HG02938 (cell line): ENCODE data around the gene CIB4.

Experiments used
- ATAC-seq: cut with Tn5 transposase; IDR thresholded peaks from one replicate; pipeline ENCODE4 v1.9.1; 2021; ENCODE audit warnings: mild to moderate bottlenecking, moderate library complexity; ENCODE audit not compliant: unreplicated experiment

The CIB4 gene

DNA sequence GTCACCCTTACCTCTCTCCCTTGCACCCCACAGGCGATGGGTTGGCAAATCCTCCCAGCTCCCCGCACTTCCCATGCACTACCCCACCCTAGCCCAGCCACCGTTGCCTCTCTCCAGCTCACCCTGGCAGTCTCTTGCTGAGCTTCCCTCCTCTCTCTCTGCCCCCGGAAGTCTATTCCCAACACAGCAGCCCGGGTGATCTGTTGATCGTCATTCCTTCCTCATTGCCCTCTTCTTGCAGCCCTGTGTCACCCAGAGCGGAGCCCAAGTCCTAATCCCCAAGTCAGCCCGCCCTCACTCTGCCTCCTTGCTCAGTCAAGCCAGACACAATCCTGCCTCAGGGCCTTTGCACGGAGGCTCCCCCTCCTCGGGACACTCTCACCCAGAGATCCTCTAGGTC is 55.2 kb downstream of the CIB4 start:
- no peak for ATAC-seq

DNA sequence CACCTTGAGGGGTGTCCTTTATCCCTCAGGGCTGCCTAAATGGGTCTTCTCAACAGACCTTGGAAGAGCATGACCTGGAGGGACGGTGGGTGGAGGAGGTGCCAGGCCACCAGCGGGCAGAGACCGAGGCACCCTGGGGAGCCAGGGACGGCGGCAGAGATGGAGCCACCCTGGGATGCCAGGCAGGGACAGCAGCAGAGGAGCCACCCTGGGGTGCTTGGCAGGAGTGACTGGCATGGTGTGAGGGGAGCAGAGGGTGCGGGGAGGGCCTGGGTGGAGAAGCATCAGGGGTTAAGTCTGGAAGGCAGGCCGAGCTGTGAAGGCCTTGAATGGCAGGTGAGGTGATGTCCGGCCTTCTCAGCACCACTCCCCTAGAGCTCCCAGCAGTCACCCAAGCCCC is 56.1 kb downstream of the CIB4 start:
- ATAC-seq, result no peak

DNA sequence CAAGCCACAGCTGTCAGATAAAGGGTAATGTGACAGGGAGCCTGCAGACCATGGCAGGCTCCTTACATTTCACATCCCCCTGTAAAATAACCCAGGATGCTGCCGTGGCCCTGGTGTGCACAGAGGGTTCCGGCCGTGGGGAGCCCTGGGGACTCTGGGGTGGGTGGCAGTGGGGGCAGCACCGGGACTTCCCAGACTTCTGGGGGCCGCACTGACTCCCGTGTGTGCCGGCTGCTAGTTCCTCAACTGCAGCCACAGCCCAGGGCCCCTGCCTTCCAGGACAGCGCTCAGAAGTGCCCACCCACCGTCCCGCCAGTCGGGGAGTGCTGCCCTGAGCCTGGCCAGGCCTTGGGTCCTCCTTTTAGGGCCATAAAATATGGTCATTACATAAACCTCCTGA is 56.5 kb downstream of the CIB4 start:
- ATAC-seq, result no peak

DNA sequence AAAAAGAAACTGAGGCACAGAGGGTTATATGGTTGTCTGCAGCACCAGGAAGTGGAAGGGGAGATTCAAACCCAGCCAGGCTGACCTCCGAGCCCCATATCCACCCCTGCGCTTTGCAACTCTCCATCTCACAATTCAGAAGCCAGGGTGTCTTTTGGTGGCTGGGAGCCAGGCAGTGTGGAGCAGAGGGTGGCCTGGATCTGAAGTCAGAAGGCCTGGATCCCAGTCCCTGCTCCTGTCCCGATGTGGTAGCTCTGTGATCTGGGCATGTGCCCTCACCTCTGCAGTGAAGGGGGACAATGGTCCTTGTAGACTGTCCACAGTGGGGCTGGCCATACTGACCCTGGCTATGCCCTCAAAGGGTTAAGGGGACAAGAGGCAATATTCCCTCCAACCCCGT is 57.0 kb downstream of the CIB4 start:
- ATAC-seq, result no peak

DNA sequence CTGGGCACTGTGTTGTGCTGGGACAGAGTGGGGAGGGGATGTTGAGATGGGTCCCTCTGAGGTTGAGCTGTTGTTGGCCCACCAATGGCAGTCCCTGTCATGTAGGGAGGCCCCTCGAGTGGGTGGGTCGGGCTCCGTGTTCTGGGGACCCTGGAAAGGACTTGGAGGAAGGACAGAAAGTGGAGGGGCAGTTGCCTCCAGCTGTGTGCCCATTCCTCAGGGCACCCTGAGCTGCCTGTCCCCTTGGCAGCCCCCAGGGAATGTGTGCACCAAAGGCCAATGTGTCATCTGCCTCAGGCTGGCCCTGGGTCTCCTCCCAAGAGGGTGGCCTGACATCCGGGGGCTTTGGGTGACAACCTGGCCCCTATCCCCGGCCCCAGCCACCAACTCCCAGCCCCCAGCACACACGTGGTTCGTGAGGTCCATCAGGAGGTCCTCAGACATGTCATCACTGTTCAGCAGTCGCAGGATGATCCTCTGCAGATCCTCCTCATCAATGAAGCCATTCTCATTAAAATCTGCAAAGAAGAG is 57.7 kb downstream of the CIB4 start:
- no peak for ATAC-seq

DNA sequence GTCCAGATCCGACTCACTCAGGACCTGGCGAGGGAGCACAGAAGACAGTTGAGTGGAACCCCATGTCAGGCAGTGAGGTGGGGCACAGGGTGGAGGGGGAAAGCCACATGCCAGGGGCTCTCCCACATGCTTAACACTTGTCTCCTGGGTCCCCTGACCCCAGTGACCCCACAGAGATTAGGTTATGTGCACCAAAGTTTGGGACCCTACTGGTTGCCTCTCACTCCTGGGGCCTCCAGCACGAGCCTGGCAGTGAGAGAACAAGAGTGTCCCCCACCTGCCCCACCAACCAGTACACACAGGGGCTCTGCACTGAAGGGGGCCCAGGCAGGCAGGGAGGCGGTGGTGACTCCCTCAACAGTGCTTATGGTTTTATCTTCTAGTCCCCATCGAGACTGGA is 58.3 kb downstream of the CIB4 start:
- no peak for ATAC-seq

DNA sequence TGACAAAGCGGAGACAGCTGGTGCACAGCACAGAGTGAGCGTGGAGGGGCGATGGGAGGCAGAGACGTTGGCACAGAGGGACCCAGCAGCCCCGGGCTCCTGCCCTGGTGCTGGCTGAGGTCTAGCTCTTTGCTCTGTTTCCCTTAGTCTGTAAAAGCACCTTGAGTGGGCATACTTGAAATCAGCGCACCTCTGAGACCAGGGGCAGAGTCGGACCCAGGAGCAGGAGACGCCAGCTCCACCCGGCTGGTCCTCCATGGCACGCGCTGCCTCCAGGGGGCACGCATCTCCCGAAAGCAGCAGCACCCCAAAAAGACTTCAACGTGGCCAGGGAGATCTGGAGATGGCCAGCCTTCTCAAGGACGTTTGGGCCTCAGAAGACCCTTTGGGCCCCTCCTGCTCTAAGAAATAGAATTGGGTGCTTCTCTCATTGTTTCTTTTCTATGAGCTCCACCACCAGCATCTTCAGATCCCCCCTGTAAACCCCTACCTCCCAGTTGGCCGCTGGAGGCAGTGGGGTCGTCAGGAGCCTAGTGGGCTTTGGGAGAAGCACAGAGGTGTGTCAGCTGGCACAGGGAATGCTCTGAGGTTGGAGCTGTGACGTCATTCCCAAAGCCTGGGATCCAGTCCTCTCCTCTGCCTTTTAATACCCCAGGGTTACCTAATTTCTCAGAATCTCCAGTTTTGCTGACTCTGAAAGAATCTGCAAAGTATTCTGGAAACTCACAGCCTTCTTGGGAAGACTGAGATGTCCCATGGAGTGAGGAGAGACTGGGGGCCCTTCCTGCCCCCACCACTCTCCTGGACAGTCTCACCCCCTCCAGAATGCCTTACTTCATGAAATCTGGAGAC is 58.9 kb downstream of the CIB4 start:
- no peak for ATAC-seq

DNA sequence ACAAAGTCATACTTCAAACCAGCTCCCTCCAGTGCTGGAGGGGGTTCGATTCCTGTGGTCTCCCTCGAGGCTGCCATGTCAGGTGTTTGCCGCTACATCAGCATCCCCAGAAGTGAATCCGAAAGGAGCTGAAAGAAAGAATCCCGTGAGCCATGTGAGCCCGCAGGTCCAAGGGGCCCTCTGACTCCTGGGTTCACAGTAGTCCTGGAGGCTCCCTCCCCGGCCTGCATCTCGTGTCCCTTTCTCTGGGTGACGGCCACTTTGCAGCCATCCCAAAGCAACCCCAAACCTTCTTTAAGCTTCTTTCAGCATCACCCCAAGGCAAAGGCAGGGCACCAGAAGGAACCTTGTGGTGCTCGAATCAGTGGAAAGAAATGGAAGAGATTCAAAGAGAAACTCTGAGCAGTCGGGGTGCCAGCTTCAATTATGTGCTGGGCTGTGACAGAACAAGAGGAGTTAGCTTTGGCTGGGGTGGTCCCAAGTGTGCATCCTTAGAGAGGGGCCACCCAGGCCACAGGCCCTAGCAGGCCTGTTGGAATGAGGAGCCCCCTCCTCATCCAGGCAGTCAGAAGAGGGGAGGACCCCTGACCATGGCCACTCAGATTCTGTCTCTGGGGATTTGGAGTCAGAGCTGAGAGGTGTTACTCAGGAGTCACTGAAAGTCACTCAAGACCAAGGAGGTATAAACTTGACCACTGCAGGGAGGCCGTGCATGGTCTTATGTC is 59.7 kb downstream of the CIB4 start:
- no peak for ATAC-seq

DNA sequence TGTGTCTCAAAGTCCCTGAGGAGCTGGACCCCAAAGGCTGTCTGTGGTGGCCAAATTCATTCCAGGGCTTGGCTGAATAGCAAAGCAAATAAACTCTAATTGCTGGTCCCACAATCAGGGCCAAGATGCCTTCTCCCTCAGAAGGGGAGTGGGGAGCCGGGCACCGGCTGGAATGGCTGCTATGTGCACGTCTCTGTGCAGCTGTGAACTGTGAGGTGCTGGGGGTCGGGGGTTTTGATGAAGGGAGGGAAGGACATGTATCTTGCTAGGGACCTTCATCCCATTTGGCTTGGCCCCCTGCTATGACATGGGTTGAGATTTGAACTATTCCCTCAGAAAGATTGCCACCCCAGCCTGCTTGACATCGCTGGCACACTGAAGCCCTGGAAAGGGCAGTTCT is 60.4 kb downstream of the CIB4 start:
- ATAC-seq, result no peak

DNA sequence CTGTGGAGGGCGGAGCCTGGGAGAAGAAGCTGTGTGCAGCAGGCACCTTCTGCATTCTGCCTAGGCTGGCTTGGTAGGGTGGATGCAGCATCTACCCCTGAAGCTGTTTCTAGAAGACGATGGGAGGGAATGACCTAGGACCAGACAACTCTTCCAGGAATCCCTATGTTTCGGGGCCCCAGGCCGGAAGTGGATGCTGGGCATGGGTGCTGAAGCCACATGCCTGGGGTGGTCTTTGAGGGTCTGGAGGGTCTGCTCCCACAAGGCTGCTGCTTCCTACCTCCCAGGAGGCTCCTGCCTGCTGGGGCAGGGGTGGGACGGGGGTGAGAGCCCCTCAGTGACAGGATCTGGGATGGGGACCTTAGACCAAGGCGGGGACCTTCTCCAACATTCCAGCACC is 61.0 kb downstream of the CIB4 start:
- ATAC-seq, result no peak

DNA sequence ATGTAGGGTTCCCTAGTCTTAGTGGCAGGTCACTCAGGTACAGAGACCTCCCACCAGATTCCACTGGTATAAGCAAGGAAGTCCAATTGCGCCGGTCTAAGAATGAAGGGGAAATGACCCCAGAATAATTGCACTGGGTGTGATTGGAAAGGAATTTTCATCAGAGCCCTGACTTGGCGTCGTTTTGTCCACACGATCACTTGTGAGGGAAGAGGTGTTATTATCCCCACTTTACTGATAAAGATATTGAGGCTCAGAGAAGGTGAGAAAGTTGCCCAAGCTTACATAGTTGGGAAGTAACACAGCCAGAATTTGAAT is 61.5 kb downstream of the CIB4 start:
- no peak for ATAC-seq

DNA sequence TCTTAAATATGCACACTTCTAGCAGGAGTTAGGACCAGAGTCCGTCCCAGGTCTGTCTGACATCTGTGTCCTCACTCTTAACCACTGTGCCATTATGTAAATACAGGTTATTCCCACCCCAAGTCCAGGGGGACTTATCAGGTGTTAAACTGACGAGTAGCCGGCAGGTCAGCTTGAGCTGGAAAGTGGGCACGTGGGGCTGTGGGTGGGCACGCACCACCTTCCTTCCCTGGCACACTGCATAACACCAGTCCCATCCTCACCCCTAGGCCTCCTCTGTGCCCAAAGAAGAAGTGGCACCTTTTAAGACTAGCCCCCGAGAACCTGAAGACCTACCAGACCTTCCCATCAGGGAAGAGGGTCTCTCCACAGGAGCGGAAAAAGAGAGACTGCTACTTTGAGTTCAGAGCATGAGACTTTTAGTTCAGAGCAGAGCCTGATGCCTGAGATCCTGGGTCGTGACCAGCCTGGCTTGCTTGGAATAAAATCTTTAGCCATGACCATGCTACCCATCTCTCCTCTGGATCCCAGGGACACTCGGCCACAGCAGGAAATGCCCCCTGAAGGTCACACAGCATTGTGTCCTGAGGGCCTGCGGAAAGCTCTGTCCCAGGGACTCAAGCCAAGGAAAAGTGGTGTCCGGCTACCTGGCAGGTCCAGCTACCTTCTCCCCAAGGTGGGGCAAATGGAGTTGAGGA is 62.0 kb downstream of the CIB4 start:
- ATAC-seq, result no peak

DNA sequence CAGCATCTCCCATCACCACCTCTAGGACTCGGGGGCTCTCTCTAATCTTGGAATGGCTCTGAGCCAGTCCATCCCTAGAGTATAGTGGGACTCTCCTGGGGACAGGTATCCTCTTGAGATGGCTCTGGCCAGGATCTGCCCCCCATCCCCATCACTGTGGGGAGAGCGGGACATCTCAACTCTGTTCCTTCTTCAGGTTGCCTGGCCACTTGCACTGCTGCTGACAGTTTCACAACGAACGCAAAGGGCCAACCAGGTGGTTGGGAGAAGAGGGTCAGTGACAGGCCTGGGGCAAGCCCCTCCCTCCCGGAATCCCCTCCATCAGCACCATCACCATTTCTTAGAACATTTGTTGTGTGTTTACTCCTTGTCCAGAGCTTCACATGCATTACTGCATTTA is 62.6 kb downstream of the CIB4 start:
- ATAC-seq, result no peak

DNA sequence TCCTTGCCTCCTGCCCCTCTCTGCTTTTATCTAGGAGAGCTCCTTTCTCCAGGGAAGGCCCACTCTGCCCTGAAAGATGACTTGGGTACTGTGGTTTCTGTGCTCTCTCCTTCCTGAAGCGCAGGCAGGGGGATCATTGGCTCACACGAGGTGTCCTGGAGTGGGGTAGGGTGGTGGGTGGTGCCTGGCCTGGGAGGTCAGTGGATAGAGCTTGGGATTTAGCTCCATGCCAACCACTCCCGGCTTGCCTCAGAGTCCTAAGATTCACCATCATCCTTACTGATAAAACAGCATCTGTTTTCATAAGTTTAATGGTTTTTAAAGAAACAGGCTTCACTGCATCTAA is 63.1 kb downstream of the CIB4 start:
- ATAC-seq, result no peak

DNA sequence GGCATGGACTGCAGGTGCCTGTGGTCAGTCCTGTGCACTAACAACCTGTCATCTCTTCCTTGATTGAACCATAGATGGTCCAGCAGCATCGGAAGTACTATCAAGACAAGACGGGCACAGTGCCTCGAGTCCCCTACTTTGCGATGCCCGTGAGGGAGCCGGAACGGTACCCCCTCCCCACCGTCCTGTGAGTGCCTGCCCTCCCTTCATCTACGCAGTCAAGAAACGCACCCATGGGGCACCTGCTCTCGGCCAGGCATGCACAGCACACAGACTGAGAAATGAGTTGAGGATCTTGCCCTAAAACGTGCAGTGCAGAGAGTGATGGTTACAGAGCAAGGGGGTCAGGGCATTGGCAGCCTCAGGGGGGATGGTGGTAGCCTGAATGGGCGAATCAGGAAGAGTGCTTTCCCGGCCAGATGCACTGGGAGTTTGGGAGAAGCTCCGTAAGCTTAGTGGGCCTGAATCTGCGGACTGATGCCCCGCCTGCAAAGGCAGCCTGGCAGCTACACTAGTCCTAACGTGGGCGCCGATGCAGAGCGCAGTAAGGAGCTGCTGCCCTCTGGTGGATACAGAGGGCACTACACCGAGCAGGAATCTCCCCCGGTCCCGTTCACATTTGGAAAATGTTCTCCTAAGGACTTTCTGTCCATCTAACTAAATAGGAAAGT is 63.6 kb downstream of the CIB4 start:
- no peak for ATAC-seq

DNA sequence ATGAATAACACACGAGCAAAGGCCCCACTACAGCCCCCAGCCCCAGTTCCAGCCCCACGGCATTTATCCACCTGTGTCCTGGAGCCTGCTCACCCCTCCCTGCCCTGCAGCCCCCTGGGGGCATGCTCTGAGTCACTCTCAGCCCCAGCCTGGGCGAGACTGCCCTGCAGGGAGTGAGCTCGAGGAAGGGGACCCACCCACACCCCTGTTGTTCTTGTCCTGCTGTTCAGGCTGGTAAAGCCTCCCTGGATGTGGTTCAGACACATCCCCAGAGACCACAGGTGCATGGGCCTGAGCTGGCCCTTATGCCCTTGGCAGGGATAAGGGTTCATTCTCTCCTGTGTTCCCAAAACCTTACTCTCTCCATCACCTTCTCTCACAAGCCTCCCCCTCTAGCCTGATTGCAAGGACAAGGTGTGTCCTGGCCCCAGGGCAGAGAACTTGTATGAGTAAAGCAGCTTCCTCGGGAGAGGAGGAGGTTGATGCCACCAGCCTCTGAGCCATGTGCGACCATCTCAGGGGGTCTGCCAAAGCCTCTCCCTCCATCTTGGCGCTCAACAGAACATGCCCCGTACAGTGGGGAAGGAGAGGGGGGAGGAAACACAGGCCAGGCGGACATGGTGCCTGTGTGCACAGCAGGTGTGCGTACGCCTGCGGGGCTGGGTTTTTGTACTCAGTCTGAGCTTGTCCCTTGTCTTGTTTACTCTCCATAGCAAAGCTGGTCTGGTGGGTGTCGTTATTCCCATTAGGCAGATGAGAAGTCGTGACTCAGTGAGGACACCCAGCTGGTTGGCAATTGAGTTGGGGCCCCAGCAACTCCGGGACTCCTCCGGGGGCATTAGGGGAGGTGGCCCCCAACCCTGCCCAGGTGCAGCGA is 64.4 kb downstream of the CIB4 start:
- ATAC-seq, result no peak

DNA sequence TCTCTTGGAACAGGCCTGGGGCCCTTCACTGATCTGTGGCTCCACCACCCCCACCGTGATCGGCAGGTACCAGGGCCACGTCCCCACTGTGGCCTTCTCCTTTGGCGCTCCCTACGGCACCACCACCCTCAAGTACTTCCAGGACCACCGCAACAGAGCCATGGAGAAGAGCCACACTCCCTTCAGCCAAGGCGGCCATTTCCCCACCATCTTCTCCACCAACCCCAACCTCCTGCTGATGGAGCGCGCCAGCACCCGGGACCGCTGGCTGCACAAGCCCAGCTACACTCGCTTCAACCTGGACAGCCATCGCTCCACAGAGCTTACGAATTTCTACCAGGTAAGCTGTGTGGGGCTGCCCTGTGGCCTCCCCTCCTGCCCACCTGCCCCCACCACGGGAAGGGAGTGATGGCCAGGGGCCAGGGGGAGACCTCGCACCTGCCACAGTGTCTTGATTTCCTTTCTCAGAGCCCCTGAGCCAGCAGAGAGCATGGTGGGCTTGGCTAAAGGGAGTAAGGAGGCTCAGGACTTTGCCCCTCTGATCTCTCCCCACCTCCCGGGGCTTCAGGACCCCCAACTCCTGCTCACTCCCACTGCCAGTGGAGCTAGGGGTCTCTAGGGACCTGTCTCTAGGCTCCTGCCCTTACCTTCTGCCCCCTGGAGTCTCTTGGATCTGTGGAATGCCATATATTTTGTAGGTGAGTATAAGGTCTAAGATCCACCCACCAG is 65.2 kb downstream of the CIB4 start:
- ATAC-seq, result no peak

DNA sequence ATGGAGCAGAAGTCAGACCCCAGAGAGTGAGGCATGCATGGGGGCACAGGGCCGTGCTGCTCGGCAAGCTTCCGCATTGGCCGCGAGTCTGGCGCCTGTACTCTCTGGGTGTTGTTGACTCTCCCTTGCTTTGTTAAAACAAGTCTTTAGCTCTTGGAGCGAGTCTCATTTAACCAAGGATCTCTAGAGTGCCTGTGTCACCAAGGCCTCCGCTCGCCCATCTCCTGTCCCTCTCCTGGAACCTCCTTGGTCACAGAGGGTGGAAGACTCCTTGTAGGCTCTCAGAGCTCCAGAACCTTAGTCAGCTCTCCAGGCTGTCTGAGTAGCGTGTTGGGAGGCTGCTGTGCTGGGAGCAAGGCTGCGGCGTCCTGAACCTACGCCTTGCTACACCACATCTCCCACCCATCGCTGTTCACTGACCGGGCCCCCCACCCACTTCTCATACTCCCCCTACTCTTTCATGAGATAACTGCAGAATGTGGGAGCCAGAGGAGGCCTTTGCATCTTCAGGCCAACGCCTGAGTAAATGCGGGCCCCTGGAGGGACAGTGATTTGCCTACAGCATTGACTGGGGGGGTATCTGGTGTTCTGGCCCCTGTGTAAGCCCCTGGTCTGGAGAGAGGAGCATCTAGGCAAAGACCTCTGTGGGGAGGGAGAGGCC is 66.1 kb downstream of the CIB4 start:
- ATAC-seq, result no peak
